Bronchial epithelial cell (primary cell): Measurements from ENCODE around the gene PROSER1. TPM values are rescaled to one million over a fixed set of nuclear protein-coding genes. Genes with fewer than 3 reads are reported as not detected.

Experiments used
- DNase-seq: peaks from one replicate; pipeline ENCODE4 v3.0.0-alpha.2; 2010; ENCODE audit warnings: low read depth
- FAIRE-seq: peaks from 2 replicates; lab custom pipeline; 2011; peaks lifted over from hg19 to GRCh38; lab: Jason Lieb, UNC
- H3K27me3 ChIP-seq: 2 replicates; pipeline ENCODE4 v1.5.1; 2011; ENCODE audit warnings: low read length; ENCODE audit not compliant: control insufficient read depth, insufficient read depth
- H3K36me3 ChIP-seq: 2 replicates; pipeline ENCODE4 v1.5.1; 2011; ENCODE audit warnings: low read length; ENCODE audit not compliant: control insufficient read depth, insufficient read depth
- H3K4me3 ChIP-seq: 2 replicates; pipeline ENCODE4 v1.5.1; 2011; ENCODE audit warnings: mild to moderate bottlenecking, low read depth, low read length, control low read depth
- total RNA-seq: library from RNA; depleted of rRNA; stranded (reverse); fragments of >200 nt; gene quantifications from 2 replicates; pipeline ENCODE4 v1.2.1, GENCODE V29; 2014
- TF ChIP-seq, protein P1 (sequence below): IDR thresholded peaks from 2 replicates; pipeline ENCODE4 v1.5.1; 2011; ENCODE audit warnings: mild to moderate bottlenecking, moderate library complexity, low read length, control low read depth, inconsistent platforms; ENCODE audit not compliant: insufficient read depth, severe bottlenecking

The PROSER1 gene
- total RNA-seq, 1 donor from 2014 or later = 9.5 TPM

DNA sequence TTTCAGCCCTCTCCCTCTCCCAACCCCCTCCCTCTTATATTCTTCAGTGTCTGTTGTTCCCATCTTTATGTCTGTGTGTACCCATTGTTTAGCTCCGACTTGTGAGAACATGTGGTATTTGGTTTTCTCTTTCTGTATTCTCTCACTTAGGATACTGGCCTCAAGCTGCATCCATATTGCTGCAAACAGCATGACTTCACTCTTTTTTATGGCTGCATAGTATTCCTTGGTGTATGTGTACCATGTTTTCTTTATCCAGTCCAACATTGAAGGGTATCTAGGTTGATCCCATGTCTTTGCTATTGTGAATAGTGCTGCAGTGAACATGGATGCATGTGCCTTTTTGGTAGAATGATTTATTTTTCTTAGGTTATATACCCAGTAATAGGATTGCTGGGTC, 18.1 kb upstream of the PROSER1 start:
- FAIRE-seq = no peak
- Histone ChIP-seq H3K27me3 (no peaks in the 10 kb centered on the region), H3K36me3 (no peaks in the 10 kb centered on the region), H3K4me3 (no peak overlapping the region)
- TF ChIP-seq, protein P1, sequence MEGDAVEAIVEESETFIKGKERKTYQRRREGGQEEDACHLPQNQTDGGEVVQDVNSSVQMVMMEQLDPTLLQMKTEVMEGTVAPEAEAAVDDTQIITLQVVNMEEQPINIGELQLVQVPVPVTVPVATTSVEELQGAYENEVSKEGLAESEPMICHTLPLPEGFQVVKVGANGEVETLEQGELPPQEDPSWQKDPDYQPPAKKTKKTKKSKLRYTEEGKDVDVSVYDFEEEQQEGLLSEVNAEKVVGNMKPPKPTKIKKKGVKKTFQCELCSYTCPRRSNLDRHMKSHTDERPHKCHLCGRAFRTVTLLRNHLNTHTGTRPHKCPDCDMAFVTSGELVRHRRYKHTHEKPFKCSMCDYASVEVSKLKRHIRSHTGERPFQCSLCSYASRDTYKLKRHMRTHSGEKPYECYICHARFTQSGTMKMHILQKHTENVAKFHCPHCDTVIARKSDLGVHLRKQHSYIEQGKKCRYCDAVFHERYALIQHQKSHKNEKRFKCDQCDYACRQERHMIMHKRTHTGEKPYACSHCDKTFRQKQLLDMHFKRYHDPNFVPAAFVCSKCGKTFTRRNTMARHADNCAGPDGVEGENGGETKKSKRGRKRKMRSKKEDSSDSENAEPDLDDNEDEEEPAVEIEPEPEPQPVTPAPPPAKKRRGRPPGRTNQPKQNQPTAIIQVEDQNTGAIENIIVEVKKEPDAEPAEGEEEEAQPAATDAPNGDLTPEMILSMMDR = no peak
- no peak for DNase-seq

DNA sequence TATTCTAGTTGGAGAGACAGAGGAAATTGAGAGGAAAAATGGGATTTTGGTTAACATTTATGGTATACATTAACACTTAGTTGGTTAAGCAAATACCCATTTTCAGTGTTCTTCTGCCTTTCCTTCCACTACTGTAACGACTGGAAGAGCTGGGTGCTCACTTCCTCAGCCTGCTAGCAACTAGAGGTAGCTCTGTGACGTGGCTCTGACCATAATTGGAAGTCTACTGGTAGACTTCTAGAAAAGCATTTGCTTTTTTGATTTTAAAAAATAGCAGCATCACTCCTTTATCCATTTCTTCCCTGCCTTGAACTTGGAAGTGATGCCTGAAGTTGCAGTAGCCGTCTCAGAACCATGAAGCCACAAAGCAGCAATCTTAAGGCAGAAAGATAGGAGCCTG, 16.2 kb upstream of the PROSER1 start:
- H3K27me3 ChIP-seq = no peaks in the 10 kb centered on the region
- H3K36me3 ChIP-seq = no peaks in the 10 kb centered on the region
- FAIRE-seq (no peak), DNase-seq (no peak)
- TF ChIP-seq, protein P1 = no peak
- no peak overlapping the region for H3K4me3 ChIP-seq

DNA sequence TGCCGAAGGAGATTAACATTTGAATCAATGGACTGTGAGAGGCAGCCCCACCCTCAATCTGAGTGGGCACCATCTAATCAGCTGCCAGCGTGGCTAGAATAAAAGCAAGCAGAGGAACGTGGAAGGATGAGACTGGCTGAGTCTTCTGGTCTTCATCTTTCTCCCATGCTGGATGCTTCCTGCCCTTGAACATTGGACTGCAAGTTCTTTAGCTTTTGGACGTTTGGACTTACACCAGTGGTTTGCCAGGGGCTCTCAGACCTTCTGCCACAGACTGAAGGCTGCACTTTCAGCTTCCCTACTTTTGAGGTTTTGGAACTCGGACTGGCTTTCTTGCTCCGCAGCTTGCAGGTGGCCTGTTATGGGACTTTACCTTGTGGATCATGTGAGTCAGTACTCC, 15.1 kb upstream of the PROSER1 start:
- Histone ChIP-seq H3K4me3 (no peak overlapping the region), H3K36me3 (no peaks in the 10 kb centered on the region), H3K27me3 (no peaks in the 10 kb centered on the region)
- FAIRE-seq = no peak
- TF ChIP-seq, protein P1 = no peak
- no peak for DNase-seq

DNA sequence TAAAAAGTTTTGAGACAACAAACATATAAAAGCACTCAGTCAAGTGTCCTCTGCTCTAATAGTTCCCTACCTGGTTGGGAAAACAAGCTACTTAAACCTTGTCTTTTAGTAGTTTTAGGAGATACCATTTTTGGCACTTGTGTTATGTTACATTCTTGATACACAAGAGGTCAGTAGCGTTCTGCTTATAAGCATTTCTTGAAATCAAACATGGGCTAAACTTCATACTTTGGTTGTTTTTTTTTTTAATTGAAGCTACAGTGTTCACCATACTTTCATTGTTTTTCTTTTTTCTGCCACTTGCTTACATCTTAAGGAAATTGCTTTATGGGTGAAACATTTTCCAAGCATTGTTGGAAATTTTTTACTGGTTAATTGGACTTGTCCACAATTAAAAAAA, 13.3 kb upstream of the PROSER1 start:
- TF ChIP-seq, protein P1 = peak; percentile 26
- no peaks in the 10 kb centered on the region for H3K36me3 ChIP-seq
- H3K4me3 ChIP-seq = no peak overlapping the region
- FAIRE-seq (no peak), DNase-seq (peak; percentile 41)
- no peaks in the 10 kb centered on the region for H3K27me3 ChIP-seq

DNA sequence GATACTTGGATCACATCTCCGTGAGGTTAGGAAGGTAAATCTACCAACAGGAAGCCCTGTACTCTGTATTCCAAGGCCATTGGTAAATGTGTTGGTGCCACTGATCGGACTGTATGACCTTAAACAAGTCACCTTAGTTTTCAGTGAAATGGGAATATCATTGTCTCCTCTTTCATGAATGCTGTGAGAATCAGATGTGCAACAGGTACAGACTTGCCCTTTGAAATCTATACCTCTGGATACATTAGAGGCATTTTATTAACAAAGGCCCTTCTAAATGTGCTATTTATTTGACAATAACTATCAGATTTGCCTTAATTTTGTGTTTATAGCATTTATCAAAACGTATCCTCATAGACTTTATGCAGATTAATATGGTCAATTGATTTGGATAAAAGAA, 11.4 kb upstream of the PROSER1 start:
- TF ChIP-seq, protein P1 = no peak
- Histone ChIP-seq H3K4me3 (no peak overlapping the region), H3K36me3 (no peaks in the 10 kb centered on the region), H3K27me3 (no peaks in the 10 kb centered on the region)
- FAIRE-seq = no peak
- peak; percentile 52 for DNase-seq

DNA sequence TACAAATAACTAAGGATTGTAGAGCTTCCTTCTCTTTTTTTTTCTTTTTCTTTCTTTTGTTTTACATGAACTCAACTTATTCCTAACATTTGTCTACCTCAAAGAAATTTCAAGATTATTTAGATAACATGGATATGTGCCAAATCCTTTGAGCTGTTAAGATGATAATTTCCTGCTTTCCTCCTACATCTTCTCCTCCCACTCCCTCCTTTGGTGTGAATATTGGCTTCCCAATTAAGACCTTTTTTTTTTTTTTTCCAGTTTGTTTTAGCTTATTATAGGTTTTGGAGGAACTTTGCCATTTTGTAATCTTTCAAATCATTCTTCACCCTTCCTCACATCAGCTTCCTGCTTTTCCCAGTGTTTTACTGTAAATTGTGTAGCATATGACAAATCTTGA, 10.9 kb upstream of the PROSER1 start:
- DNase-seq (no peak), FAIRE-seq (no peak)
- Histone ChIP-seq H3K4me3 (no peak overlapping the region), H3K36me3 (no peaks in the 10 kb centered on the region), H3K27me3 (no peaks in the 10 kb centered on the region)
- TF ChIP-seq, protein P1 = no peak
